GM23338 (cell line): ENCODE data around the gene YTHDF1. TPM values are rescaled to one million over a fixed set of nuclear protein-coding genes. Genes with fewer than 3 reads are reported as not detected.

Experiments used
- ATAC-seq: fragments of 200-7000 bp; cut with Tn5 transposase; 3 replicates; pipeline ENCODE4 v1.9.1; 2020
- DNase-seq: peaks from one replicate; pipeline ENCODE4 v3.0.0-alpha.2; 2015; ENCODE audit warnings: low spot score
- H2AFZ ChIP-seq: fragments of 200-600 bp; sonication (generic); 2 replicates; pipeline ENCODE4 v1.8.0; 2016; ENCODE audit warnings: antibody characterized with exemption, mild to moderate bottlenecking, moderate library complexity
- H3F3A ChIP-seq: fragments of 200-600 bp; sonication (generic); replicated peaks from 2 replicates; pipeline ENCODE4 v1.8.0; 2017; ENCODE audit warnings: antibody characterized with exemption, mixed run types, low read depth
- H3K27ac ChIP-seq: fragments of 200-600 bp; sonication (generic); 2 replicates; pipeline ENCODE4 v1.6.1; 2016; ENCODE audit warnings: low read depth
- H3K27me3 ChIP-seq: fragments of 200-600 bp; sonication (generic); 2 replicates; pipeline ENCODE4 v1.8.0; 2016; ENCODE audit warnings: mild to moderate bottlenecking, mixed run types, moderate library complexity; ENCODE audit not compliant: insufficient read depth
- H3K36me3 ChIP-seq: fragments of 200-600 bp; sonication (generic); 2 replicates; pipeline ENCODE4 v1.8.0; 2016; ENCODE audit warnings: mild to moderate bottlenecking; ENCODE audit not compliant: insufficient read depth
- H3K4me1 ChIP-seq: fragments of 200-600 bp; sonication (generic); 2 replicates; pipeline ENCODE4 v1.8.0; 2016; ENCODE audit warnings: mild to moderate bottlenecking, moderate library complexity; ENCODE audit not compliant: insufficient read depth
- H3K4me2 ChIP-seq: fragments of 200-600 bp; sonication (generic); 2 replicates; pipeline ENCODE4 v1.7.1; 2017; ENCODE audit warnings: mixed run types
- H3K4me3 ChIP-seq: fragments of 200-600 bp; sonication (generic); 2 replicates; pipeline ENCODE4 v1.6.1; 2016; ENCODE audit warnings: mixed run types
- H3K79me2 ChIP-seq: fragments of 200-600 bp; sonication (generic); replicated peaks from 2 replicates; pipeline ENCODE4 v1.8.0; 2017; ENCODE audit warnings: mild to moderate bottlenecking; ENCODE audit not compliant: insufficient read depth
- H3K9me2 ChIP-seq: fragments of 200-600 bp; sonication (generic); 2 replicates; pipeline ENCODE4 v1.8.0; 2017; ENCODE audit not compliant: insufficient read depth
- H4K20me1 ChIP-seq: fragments of 200-600 bp; sonication (generic); replicated peaks from 2 replicates; pipeline ENCODE4 v1.8.0; 2017; ENCODE audit warnings: mild to moderate bottlenecking; ENCODE audit not compliant: insufficient read depth
- H3K27ac Mint-ChIP-seq: 2 replicates; pipeline ENCODE4 v1.8.0; 2020; ENCODE audit warnings: inconsistent platforms, mild to moderate bottlenecking, moderate library complexity, mixed read lengths
- H3K27me3 Mint-ChIP-seq: 3 replicates; pipeline ENCODE4 v1.8.0; 2022; ENCODE audit warnings: low read depth, mild to moderate bottlenecking, moderate library complexity, mixed read lengths, inconsistent platforms; ENCODE audit not compliant: insufficient read depth, poor library complexity
- H3K36me3 Mint-ChIP-seq: 3 replicates; pipeline ENCODE4 v1.8.0; 2021; ENCODE audit warnings: low read depth, mild to moderate bottlenecking, inconsistent platforms, moderate library complexity, mixed read lengths
- H3K4me1 Mint-ChIP-seq: 3 replicates; pipeline ENCODE4 v1.8.0; 2020; ENCODE audit warnings: mild to moderate bottlenecking, inconsistent platforms, mixed read lengths
- H3K4me3 Mint-ChIP-seq: 3 replicates; pipeline ENCODE4 v1.8.0; 2021; ENCODE audit warnings: moderate library complexity, mild to moderate bottlenecking, inconsistent platforms, mixed read lengths
- H3K9me3 Mint-ChIP-seq: 3 replicates; pipeline ENCODE4 v1.8.0; 2020; ENCODE audit warnings: moderate library complexity, mild to moderate bottlenecking, inconsistent platforms, mixed read lengths
- REST ChIP-seq: IDR thresholded peaks from one replicate; pipeline ENCODE4 v1.6.1; 2018; ENCODE audit warnings: antibody characterized with exemption; ENCODE audit not compliant: unreplicated experiment
- ZNF331 ChIP-seq: fragments of 250-450 bp; sonication (Bioruptor Pico); IDR thresholded peaks from 2 replicates; pipeline ENCODE4 v1.5.0; 2020; ENCODE audit warnings: low read depth, mild to moderate bottlenecking, moderate library complexity
- ZNF462 ChIP-seq: fragments of 250-450 bp; sonication (Bioruptor Pico); IDR thresholded peaks from 2 replicates; pipeline ENCODE4 v1.5.0; 2020; ENCODE audit warnings: mild to moderate bottlenecking, moderate library complexity
- polyA plus RNA-seq: library from polyadenylated mRNA; unstranded; fragments of >200 nt; fragmentation: Nextera tagmentation; extraction: Ambion mirVana; gene quantifications from 2 replicates; pipeline ENCODE4 v1.2.1, GENCODE V29; 2016
- total RNA-seq: library from RNA; depleted of rRNA; stranded (reverse); fragments of >200 nt; shearing (Covaris generic); gene quantifications from 2 replicates; pipeline ENCODE4 v1.2.3, GENCODE V29; 2014

The YTHDF1 gene
- total and polyA plus RNA-seq, 2 experiments from 2014 or later = 30.9 to 64.3 TPM

- H3K27me3 ChIP-seq = no peaks in the 10 kb centered on the region
- no peak overlapping the region for H2AFZ ChIP-seq
- no peak overlapping the region for H3K27ac Mint-ChIP-seq
- H3K27ac ChIP-seq = no peak overlapping the region
- H3K36me3 ChIP-seq = no peaks in the 10 kb centered on the region
- H4K20me1 ChIP-seq = peaks cover 6% of the 10 kb centered on the region; the same call in 1 of the 2 replicates
- H3K9me3 Mint-ChIP-seq = no peaks in the 10 kb centered on the region; the same call in 2 of the 3 replicates
- no peak overlapping the region for H3K4me2 ChIP-seq
- DNase-seq = no peak
- no peaks in the 10 kb centered on the region for H3K9me2 ChIP-seq
- H3K36me3 Mint-ChIP-seq = no peaks in the 10 kb centered on the region
- H3K79me2 ChIP-seq = no peaks in the 10 kb centered on the region
- no peak overlapping the region for H3K4me3 Mint-ChIP-seq
- no peaks in the 10 kb centered on the region for H3K4me1 ChIP-seq
- H3K4me3 ChIP-seq = no peak overlapping the region
- ATAC-seq = no peak
- TF ChIP-seq ZNF462 (CRISPR knock-in tag) (no peak), ZNF331 (CRISPR knock-in tag) (no peak), REST (no peak)
- H3K27me3 Mint-ChIP-seq = peaks cover 44% of the 10 kb centered on the region
- no peaks in the 10 kb centered on the region; the same call in 2 of the 3 replicates for H3K4me1 Mint-ChIP-seq
- H3F3A ChIP-seq = peaks cover 14% of the 10 kb centered on the region
Observed at GRCh38 chr20:63188641-63189321, 27.1 kb downstream of the YTHDF1 start.
